ENCODE results near the gene TSACC. TPM values are rescaled to one million over a fixed set of nuclear protein-coding genes. Genes with fewer than 3 reads are reported as not detected.
"Not testable (repeated sequence)": the region's sequence is repeated elsewhere in the genome, so short reads cannot be mapped to it uniquely, and the experiment has no call there.

Gene TSACC
- total RNA-seq, 4 donors from 2014 or later, result not detected

DNA sequence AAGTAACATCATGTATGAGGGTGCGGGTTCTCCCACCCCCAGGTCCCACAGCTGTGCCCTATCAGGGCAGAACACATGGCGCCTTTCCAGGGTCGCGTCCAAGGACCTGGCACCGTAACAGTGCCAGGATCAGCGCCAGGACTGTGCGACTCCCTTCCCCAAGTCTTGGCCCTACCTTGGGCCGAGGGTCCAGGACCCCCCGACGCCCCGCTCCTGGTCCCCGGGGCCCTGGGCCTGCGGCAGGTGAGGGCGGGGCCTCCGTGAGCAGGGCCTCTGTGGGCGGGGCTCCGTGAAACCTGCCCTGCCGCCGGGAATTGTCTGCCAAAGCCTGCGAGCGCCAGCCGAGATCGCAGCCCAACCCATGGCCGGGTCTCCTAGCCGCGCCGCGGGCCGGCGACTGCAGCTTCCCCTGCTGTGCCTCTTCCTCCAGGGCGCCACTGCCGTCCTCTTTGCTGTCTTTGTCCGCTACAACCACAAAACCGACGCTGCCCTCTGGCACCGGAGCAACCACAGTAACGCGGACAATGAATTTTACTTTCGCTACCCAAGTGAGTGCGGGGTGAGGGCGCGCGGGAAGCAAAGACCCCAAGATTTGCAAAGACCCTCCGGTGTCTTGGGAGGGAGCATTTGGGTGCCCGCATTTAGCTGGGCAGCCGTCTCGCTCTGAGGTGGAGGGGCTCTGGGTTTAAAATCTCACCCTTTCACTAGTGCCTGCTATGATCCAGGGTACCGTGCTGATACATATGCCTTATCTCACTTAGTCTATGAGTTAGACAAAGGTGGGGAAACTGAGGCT lies 30.8 kb downstream of the TSACC start, which contains the start of gene RHBG:
TSS of gene RHBG (plus strand) at position 323 of the 796 bp plus-strand sequence. CDS start at position 362, 39 bp downstream.
- Histone ChIP-seq H3K36me3 (no peaks in the 10 kb centered on the region), H3K9me3 (no peaks in the 10 kb centered on the region), H3K4me3 (peak within 1 kb of the TSS; percentile 38 to 68 (median 52)), H3K27ac (peak within 1 kb of the TSS in 2 of 4 donors; percentile 46 to 60), H3K4me1 (peaks cover 7 to 13% (median 7%) of the 10 kb centered on the region in 3 donors), H3K27me3 (peaks cover 0 to 90% (median 0%) of the 10 kb centered on the region in 4 donors)
- TF ChIP-seq POLR2A (IDR thresholded peaks at IDR 0.05), result no peak
- TF ChIP-seq, protein P1, sequence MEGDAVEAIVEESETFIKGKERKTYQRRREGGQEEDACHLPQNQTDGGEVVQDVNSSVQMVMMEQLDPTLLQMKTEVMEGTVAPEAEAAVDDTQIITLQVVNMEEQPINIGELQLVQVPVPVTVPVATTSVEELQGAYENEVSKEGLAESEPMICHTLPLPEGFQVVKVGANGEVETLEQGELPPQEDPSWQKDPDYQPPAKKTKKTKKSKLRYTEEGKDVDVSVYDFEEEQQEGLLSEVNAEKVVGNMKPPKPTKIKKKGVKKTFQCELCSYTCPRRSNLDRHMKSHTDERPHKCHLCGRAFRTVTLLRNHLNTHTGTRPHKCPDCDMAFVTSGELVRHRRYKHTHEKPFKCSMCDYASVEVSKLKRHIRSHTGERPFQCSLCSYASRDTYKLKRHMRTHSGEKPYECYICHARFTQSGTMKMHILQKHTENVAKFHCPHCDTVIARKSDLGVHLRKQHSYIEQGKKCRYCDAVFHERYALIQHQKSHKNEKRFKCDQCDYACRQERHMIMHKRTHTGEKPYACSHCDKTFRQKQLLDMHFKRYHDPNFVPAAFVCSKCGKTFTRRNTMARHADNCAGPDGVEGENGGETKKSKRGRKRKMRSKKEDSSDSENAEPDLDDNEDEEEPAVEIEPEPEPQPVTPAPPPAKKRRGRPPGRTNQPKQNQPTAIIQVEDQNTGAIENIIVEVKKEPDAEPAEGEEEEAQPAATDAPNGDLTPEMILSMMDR (IDR thresholded peaks at IDR 0.05), result no peak
- whole genome bisulfite sequencing, 2 donors, result 4 to 9% methylated on average over 22 to 23 of the region's 48 CpGs
- intact Hi-C loops (cut with DNase I), result no loop called here
- DNase-seq, result no peak

DNA sequence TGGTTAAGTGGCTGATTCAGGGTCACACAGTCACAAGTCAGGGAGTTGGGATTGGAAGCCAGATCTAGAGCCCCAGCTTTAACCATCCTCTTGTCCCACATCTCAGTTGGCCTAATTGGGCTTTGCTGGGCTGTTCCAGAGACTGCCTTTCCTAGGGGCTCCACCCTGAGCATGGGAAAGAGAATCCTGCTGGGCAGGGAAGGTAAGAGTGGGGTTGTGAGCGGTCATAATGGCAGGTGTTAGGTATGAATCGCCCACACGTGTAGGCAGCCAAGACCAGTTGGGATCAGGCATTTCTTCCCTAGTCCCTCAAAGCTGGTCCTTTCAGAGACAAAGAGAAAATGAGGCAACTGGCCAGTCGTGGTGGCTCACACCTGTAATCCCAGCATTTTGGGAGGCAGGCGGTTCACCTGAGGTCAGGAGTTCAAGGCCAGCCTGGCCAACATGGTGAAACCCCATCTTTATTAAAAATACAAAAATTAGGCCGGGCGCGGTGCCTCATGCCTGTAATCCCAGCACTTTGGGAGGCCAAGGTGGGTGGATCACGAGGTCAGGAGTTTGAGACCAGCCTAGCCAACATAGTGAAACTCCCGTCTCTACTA lies 31.5 kb downstream of the TSACC start:
- H3K27ac ChIP-seq; H3K9me3 ChIP-seq; H3K36me3 ChIP-seq; intact Hi-C loops (cut with DNase I); DNase-seq: not testable (repeated sequence)
- peaks cover 0 to 90% (median 0%) of the 10 kb centered on the region in 4 donors for H3K27me3 ChIP-seq
- peak overlapping the region; percentile 38 to 68 (median 52) for H3K4me3 ChIP-seq
- peaks cover 7 to 13% (median 7%) of the 10 kb centered on the region in 3 donors for H3K4me1 ChIP-seq
- 80 to 83% methylated on average over 8 to 10 of the region's 10 CpGs for WGBS, 2 donors

DNA sequence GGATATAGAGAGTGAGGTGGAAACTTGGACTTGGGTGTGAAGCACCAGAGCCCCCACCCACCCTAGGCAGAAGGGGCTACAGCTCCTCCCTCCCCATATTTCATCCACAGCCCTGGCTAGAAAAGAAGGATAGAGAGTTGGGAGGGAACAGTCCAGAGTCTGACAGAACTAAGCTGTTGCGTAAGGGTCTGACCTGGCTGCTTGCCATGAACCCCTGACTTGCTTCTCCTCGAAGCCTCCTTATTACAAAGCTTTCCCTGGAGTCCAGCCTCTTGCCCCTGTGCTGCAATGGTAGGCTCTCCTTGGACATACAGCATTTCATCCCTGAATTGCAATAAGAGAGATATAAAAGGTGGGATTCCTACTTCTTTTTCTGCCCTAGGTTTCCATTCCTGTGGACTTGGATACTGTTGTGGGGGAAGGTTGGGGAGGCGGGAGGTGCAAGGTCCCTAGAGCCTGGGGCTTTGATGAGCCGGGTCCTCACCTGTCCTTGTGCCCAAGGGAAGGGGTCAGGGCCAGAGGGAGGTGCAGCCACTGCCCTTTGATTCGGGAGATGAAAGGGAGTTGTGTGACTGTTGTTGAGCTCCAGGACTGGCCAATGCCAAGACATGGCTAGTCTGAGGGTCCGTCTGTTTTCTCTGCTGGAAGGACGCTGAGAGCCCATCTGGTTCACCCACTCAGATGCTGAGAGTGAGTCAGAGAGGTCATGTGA lies 33.4 kb downstream of the TSACC start:
- TF ChIP-seq, protein P1 (IDR thresholded peaks at IDR 0.05), result no peak
- TF ChIP-seq POLR2A (IDR thresholded peaks at IDR 0.05), result no peak
- H3K27ac ChIP-seq, result no peak overlapping the region
- H3K36me3 ChIP-seq, result no peaks in the 10 kb centered on the region
- H3K4me3 ChIP-seq, result no peak overlapping the region
- H3K9me3 ChIP-seq, result no peaks in the 10 kb centered on the region
- intact Hi-C loops (cut with DNase I), result no loop called here
- 49 to 52% methylated on average over 5 to 7 of the region's 7 CpGs for WGBS, 2 donors
- H3K27me3 ChIP-seq, result peaks cover 0 to 76% (median 0%) of the 10 kb centered on the region in 4 donors
- peaks cover 7 to 13% (median 7%) of the 10 kb centered on the region in 3 donors for H3K4me1 ChIP-seq
- DNase-seq, result no peak

DNA sequence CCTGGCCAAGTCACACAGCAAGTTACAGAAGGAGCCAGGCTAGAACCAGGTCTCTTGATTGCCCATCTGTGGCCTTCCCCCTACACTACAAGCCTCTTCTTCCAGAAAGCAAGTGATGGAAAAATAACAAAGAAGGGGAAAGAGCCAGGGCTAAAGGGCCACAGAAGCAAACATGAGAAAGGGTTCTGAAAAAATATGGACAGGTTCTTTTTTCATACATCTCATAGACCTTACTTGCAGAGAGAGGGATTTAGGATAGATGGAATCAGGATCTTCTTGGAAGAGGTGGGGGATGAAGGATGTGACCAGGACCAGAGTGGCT lies 33.9 kb downstream of the TSACC start:
- no peak for DNase-seq
- Histone ChIP-seq H3K27me3 (peaks cover 0 to 71% (median 0%) of the 10 kb centered on the region in 4 donors), H3K9me3 (no peaks in the 10 kb centered on the region), H3K27ac (no peak overlapping the region), H3K4me1 (peaks cover 7 to 13% (median 7%) of the 10 kb centered on the region in 3 donors), H3K4me3 (no peak overlapping the region), H3K36me3 (no peaks in the 10 kb centered on the region)
- TF ChIP-seq, protein P1 (IDR thresholded peaks at IDR 0.05), result no peak
- no peak for TF ChIP-seq POLR2A (IDR thresholded peaks at IDR 0.05)
- intact Hi-C loops (cut with DNase I), result no loop called here

DNA sequence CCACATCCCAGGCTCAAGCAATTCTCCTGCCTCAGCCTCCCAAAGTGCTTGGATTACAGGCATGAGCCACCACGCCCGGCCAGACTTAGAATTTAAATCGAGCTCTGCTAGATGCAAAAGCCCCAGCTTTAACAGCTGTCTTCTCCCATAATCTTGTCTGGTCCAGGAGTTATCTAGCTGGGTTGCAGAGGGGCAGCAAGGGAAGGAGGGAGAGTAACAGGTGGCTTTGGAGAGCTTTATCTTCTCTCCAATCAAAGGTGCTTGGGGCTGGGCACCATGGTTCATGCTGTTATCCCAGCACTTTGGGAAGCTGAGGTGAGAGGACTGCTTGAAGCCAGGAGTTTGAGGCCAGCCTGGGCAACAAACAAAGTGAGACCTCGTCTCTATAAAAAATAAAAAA lies 34.5 kb downstream of the TSACC start:
- H3K4me3 ChIP-seq, result no peak overlapping the region
- intact Hi-C loops (cut with DNase I), result no loop called here
- DNase-seq, result no peak
- H3K4me1 ChIP-seq, result peaks cover 7 to 13% (median 7%) of the 10 kb centered on the region in 3 donors
- peaks cover 0 to 68% (median 0%) of the 10 kb centered on the region in 4 donors for H3K27me3 ChIP-seq
- WGBS, 2 donors, result 68 to 80% methylated on average over 4 of the region's 4 CpGs
- TF ChIP-seq POLR2A (IDR thresholded peaks at IDR 0.05), result no peak
- TF ChIP-seq, protein P1 (IDR thresholded peaks at IDR 0.05), result no peak
- no peaks in the 10 kb centered on the region for H3K36me3 ChIP-seq
- H3K9me3 ChIP-seq, result no peaks in the 10 kb centered on the region
- H3K27ac ChIP-seq, result no peak overlapping the region
